ENCODE data around the gene PRKAG2.

The PRKAG2 gene

GRCh38 chr7:151645311-151645710 is 231.6 kb downstream of the PRKAG2 start:
- Histone ChIP-seq H3K9me3 (ENCODE audit: control insufficient read depth, low read length) (no peaks in the 10 kb centered on the region), H3K27ac (no peak overlapping the region), H3K9ac (no peak overlapping the region), H2AFZ (no peak overlapping the region), H3K79me2 (no peaks in the 10 kb centered on the region), H3K4me3 (ENCODE audit: low read depth, low read length) (no peak overlapping the region), H3K4me1 (no peaks in the 10 kb centered on the region), H3K36me3 (ENCODE audit: control insufficient read depth, insufficient read depth, low read length) (no peaks in the 10 kb centered on the region), H3K4me2 (ENCODE audit: low read length) (no peak overlapping the region), H3K27me3 (ENCODE audit: control insufficient read depth, insufficient read depth, low read length) (no peaks in the 10 kb centered on the region)
- TF ChIP-seq, protein P1, sequence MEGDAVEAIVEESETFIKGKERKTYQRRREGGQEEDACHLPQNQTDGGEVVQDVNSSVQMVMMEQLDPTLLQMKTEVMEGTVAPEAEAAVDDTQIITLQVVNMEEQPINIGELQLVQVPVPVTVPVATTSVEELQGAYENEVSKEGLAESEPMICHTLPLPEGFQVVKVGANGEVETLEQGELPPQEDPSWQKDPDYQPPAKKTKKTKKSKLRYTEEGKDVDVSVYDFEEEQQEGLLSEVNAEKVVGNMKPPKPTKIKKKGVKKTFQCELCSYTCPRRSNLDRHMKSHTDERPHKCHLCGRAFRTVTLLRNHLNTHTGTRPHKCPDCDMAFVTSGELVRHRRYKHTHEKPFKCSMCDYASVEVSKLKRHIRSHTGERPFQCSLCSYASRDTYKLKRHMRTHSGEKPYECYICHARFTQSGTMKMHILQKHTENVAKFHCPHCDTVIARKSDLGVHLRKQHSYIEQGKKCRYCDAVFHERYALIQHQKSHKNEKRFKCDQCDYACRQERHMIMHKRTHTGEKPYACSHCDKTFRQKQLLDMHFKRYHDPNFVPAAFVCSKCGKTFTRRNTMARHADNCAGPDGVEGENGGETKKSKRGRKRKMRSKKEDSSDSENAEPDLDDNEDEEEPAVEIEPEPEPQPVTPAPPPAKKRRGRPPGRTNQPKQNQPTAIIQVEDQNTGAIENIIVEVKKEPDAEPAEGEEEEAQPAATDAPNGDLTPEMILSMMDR (IDR thresholded peaks at IDR 0.05), result no peak

GRCh38 chr7:151644554-151644953 is 232.4 kb downstream of the PRKAG2 start:
- Histone ChIP-seq H2AFZ (no peak overlapping the region), H3K36me3 (ENCODE audit: control insufficient read depth, insufficient read depth, low read length) (no peaks in the 10 kb centered on the region)

DNA sequence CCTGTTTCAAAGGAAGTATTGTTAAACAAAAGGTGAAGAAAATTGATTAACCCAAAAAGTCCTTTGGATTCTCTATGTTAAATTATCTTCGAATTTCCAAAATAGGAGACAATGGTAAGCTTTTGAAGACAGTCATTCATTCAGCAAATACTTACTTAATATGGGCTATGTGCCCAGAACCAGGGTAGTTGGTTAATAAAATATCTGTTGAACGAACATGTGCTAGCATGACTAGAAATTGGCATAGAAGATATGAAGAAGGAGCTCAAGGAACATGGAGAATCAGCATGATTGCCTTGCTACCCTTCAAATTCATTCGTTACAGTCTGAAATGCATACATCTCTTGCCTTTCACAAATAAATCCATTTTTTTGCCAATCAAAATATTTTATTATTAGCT is 234.2 kb downstream of the PRKAG2 start:
- Histone ChIP-seq H3K4me2 (ENCODE audit: low read length) (no peak overlapping the region), H3K4me1 (no peaks in the 10 kb centered on the region), H3K9ac (no peak overlapping the region), H3K27me3 (ENCODE audit: control insufficient read depth, insufficient read depth, low read length) (no peaks in the 10 kb centered on the region), H3K9me3 (ENCODE audit: control insufficient read depth, low read length) (no peaks in the 10 kb centered on the region), H3K27ac (no peak overlapping the region), H3K4me3 (ENCODE audit: low read depth, low read length) (no peak overlapping the region), H3K79me2 (no peaks in the 10 kb centered on the region), H3K36me3 (ENCODE audit: control insufficient read depth, insufficient read depth, low read length) (no peaks in the 10 kb centered on the region), H2AFZ (no peak overlapping the region)
- TF ChIP-seq, protein P1 (IDR thresholded peaks at IDR 0.05), result no peak

More at GRCh38 chr7:151644554-151644953, 232.4 kb downstream of the PRKAG2 start:
- Histone ChIP-seq H3K4me1 (no peaks in the 10 kb centered on the region), H3K9ac (no peak overlapping the region), H3K4me2 (ENCODE audit: low read length) (no peak overlapping the region), H3K27ac (no peak overlapping the region), H3K27me3 (ENCODE audit: control insufficient read depth, insufficient read depth, low read length) (no peaks in the 10 kb centered on the region), H3K9me3 (ENCODE audit: control insufficient read depth, low read length) (no peaks in the 10 kb centered on the region), H3K79me2 (no peaks in the 10 kb centered on the region), H3K4me3 (ENCODE audit: low read depth, low read length) (no peak overlapping the region)
- TF ChIP-seq, protein P1 (IDR thresholded peaks at IDR 0.05), result no peak

DNA sequence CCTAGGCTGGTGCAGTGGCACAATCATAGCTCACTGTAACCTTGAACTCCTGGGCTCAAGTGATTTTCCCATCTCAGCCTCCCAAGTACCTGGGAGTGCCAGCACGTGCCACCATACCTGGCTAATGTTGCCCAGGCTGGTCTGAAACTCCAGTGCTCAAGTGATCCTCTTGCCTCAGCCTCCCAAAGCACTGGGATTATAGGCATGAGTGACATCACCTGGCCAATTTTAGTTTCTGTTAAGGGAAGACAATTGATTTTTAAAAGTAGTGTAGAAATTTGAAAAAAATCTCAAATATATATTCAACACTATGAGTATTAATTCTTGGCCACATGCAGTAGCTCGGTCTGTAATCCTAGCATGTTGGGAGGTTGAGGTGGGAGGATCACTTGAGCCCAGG is 235.3 kb downstream of the PRKAG2 start:
- H3K36me3 ChIP-seq (ENCODE audit: control insufficient read depth, insufficient read depth, low read length), result no peaks in the 10 kb centered on the region
- no peaks in the 10 kb centered on the region for H3K79me2 ChIP-seq
- TF ChIP-seq, protein P1 (IDR thresholded peaks at IDR 0.05), result no peak
- H3K27me3 ChIP-seq (ENCODE audit: control insufficient read depth, insufficient read depth, low read length), result no peaks in the 10 kb centered on the region
- no peaks in the 10 kb centered on the region for H3K4me1 ChIP-seq
- no peak overlapping the region for H2AFZ ChIP-seq
- H3K4me2 ChIP-seq (ENCODE audit: low read length), result no peak overlapping the region
- H3K9me3 ChIP-seq (ENCODE audit: control insufficient read depth, low read length), result no peaks in the 10 kb centered on the region
- H3K27ac ChIP-seq, result no peak overlapping the region
- H3K9ac ChIP-seq, result no peak overlapping the region
- H3K4me3 ChIP-seq (ENCODE audit: low read depth, low read length), result no peak overlapping the region

GRCh38 chr7:151637781-151638261 is 239.1 kb downstream of the PRKAG2 start:
- no peak overlapping the region for H3K9ac ChIP-seq
- H3K4me2 ChIP-seq (ENCODE audit: low read length), result no peak overlapping the region
- no peak overlapping the region for H3K27ac ChIP-seq
- no peaks in the 10 kb centered on the region for H3K27me3 ChIP-seq (ENCODE audit: control insufficient read depth, insufficient read depth, low read length)
- H3K4me3 ChIP-seq (ENCODE audit: low read depth, low read length), result no peak overlapping the region
- TF ChIP-seq, protein P1 (IDR thresholded peaks at IDR 0.05), result no peak
- no peaks in the 10 kb centered on the region for H3K9me3 ChIP-seq (ENCODE audit: control insufficient read depth, low read length)
- H3K4me1 ChIP-seq, result peaks cover 5% of the 10 kb centered on the region
- H2AFZ ChIP-seq, result peak overlapping the region; percentile 24
- no peaks in the 10 kb centered on the region for H3K79me2 ChIP-seq
- H3K36me3 ChIP-seq (ENCODE audit: control insufficient read depth, insufficient read depth, low read length), result no peaks in the 10 kb centered on the region
